ENCODE data around the gene BICC1. TPM values are rescaled to one million over a fixed set of nuclear protein-coding genes. Genes with fewer than 3 reads are reported as not detected.

The BICC1 gene
- total and polyA plus RNA-seq, 2 of the 13 experiments (the other 11 are each of a cell fraction or from before 2014, with no cell fraction given) = 0.18 to 1.5 TPM

- TF ChIP-seq BCLAF1 (IDR thresholded peaks at IDR 0.05) (no peak), ZNF264 (CRISPR knock-in tag; IDR thresholded peaks at IDR 0.05) (no peak), ZFP62 (CRISPR knock-in tag; IDR thresholded peaks at IDR 0.05) (no peak), BATF2 (CRISPR knock-in tag; IDR thresholded peaks at IDR 0.05) (no peak), MTF2 (CRISPR knock-in tag; IDR thresholded peaks at IDR 0.05; ENCODE audit: borderline replicate concordance) (no peak)
Observed at GRCh38 chr10:58535311-58535710, 22.6 kb downstream of the BICC1 start (continued).

- no peaks in the 10 kb centered on the region for H4K20me1 ChIP-seq (ENCODE audit: insufficient read depth, low read length)
- no peak overlapping the region for H2AFZ ChIP-seq (ENCODE audit: low read length)
- in situ Hi-C loops (cut with HindIII; ENCODE audit: extremely low pct_ligation_motif_present, low pct_unique_long_range_greater_than_20kb) (no loop called here), intact Hi-C loops (cut with micrococcal nuclease; ENCODE audit: unreplicated experiment) (no loop called here)
- H3K4me3 ChIP-seq (replicated peaks in 1 of 3; ENCODE audit: insufficient read depth in 1 of 3, low read depth in 2 of 3, low read length in 3 of 3) = no peak overlapping the region
- BruUV-seq (replicated peaks) = no TSS peak
- no peak overlapping the region for H3K27ac ChIP-seq (ENCODE audit: extremely low read length, insufficient read depth, low read length)
- TF ChIP-seq XBP1 (CRISPR knock-in tag; IDR thresholded peaks at IDR 0.05) = no peak
- TF ChIP-seq ZNF30 (CRISPR knock-in tag; IDR thresholded peaks at IDR 0.05) = no peak
- no peak for TF ChIP-seq NFYC (CRISPR knock-in tag; IDR thresholded peaks at IDR 0.05)
- TF ChIP-seq PLRG1 (conservative IDR thresholded peaks at IDR 0.05) = no peak
- no peak for TF ChIP-seq HMG20B (CRISPR knock-in tag; conservative IDR thresholded peaks at IDR 0.05)
- TF ChIP-seq ZNF766 (CRISPR knock-in tag; IDR thresholded peaks at IDR 0.05; ENCODE audit: borderline replicate concordance) = no peak
- TF ChIP-seq MXD4 (CRISPR knock-in tag; IDR thresholded peaks at IDR 0.05) = no peak
- TF ChIP-seq TOPORS (CRISPR knock-in tag; IDR thresholded peaks at IDR 0.05) = no peak
- no peak for TF ChIP-seq ZNF468 (CRISPR knock-in tag; IDR thresholded peaks at IDR 0.05)
- no peaks in the 10 kb centered on the region for H3K9me3 ChIP-seq (ENCODE audit: low read length)
- H3K79me2 ChIP-seq (ENCODE audit: insufficient read depth, low read length) = peaks cover 2% of the 10 kb centered on the region
- no peak overlapping the region for H3K4me2 ChIP-seq (ENCODE audit: low read depth, low read length)
- FAIRE-seq (no peak), DNase-seq (ENCODE audit: low spot score) (no peak), ATAC-seq (no peak)
- H3K4me1 ChIP-seq (ENCODE audit: insufficient read depth, low read length) = no peaks in the 10 kb centered on the region
- H3K9ac ChIP-seq (ENCODE audit: insufficient read depth, low read depth, low read length) = no peak overlapping the region
- POLR2A ChIA-PET = no interaction called here
- CTCF ChIA-PET (ENCODE audit: low intra/inter-chr PET ratio, low total read pairs) = no interaction called here
- H3K36me3 ChIP-seq (replicated peaks in 1 of 2; ENCODE audit: control insufficient read depth in 1 of 2, insufficient read depth in 2 of 2, low read length in 2 of 2) = no peaks in the 10 kb centered on the region
- H3K27me3 ChIP-seq (ENCODE audit: control insufficient read depth in 1 of 2, insufficient read depth in 2 of 2, low read length in 2 of 2) = no peaks in the 10 kb centered on the region
Observed at GRCh38 chr10:58543141-58543540, 30.5 kb downstream of the BICC1 start.
